ENCODE results near the gene PCDH7.

PCDH7 gene, protein sequence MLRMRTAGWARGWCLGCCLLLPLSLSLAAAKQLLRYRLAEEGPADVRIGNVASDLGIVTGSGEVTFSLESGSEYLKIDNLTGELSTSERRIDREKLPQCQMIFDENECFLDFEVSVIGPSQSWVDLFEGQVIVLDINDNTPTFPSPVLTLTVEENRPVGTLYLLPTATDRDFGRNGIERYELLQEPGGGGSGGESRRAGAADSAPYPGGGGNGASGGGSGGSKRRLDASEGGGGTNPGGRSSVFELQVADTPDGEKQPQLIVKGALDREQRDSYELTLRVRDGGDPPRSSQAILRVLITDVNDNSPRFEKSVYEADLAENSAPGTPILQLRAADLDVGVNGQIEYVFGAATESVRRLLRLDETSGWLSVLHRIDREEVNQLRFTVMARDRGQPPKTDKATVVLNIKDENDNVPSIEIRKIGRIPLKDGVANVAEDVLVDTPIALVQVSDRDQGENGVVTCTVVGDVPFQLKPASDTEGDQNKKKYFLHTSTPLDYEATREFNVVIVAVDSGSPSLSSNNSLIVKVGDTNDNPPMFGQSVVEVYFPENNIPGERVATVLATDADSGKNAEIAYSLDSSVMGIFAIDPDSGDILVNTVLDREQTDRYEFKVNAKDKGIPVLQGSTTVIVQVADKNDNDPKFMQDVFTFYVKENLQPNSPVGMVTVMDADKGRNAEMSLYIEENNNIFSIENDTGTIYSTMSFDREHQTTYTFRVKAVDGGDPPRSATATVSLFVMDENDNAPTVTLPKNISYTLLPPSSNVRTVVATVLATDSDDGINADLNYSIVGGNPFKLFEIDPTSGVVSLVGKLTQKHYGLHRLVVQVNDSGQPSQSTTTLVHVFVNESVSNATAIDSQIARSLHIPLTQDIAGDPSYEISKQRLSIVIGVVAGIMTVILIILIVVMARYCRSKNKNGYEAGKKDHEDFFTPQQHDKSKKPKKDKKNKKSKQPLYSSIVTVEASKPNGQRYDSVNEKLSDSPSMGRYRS (N-terminal part only)

DNA sequence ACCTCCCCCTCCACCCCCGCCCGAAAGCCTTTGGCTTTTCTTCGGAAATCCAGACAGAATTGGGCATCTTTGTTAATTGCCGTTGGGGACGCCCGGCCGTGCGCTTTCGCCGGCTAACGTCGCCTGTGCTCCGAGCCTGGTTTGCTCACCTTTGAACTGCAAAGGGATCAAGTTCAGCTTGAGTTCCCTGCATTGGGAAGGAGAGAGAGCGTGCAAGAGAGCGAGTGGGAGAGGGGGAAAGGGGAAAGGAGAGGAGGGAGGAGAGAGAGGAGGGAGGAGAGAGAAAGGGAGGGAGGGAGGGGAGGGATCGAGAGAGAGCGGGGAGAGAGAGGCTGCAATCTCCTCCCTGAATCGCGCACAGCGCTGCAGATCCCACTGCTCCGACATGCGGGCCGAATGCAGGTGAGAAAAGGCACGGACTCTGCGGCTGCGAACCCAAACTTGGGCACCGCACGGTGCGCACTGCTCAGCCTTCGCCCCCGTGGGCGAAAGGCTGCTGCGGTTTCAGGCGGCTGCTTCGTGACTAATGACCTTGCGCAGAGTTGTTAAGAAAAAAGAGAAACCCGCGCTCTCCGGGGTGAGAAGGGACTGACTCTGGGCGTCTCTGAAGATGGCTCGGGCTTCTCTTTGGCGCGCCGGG lies at the start of gene PCDH7:
Gene PCDH7 (plus strand): TSS at position 349 of the 640 bp plus-strand sequence. CDS start 1,054 bp downstream, outside the sequence.
- ATAC-seq (ENCODE audit: low read depth), result no peak
- no peak for DNase-seq (ENCODE audit: low spot score in 2 of 2)
- H3K36me3 Mint-ChIP-seq, result no peaks in the 10 kb centered on the region
- peaks cover 16% of the 10 kb centered on the region for H3K27me3 Mint-ChIP-seq
- peak within 1 kb of the TSS; percentile 34 for H3K4me3 Mint-ChIP-seq
- peaks cover 8% of the 10 kb centered on the region for H3K4me1 Mint-ChIP-seq
- no peak within 1 kb of the TSS for H3K27ac Mint-ChIP-seq
- no peaks in the 10 kb centered on the region for H3K9me3 Mint-ChIP-seq

DNA sequence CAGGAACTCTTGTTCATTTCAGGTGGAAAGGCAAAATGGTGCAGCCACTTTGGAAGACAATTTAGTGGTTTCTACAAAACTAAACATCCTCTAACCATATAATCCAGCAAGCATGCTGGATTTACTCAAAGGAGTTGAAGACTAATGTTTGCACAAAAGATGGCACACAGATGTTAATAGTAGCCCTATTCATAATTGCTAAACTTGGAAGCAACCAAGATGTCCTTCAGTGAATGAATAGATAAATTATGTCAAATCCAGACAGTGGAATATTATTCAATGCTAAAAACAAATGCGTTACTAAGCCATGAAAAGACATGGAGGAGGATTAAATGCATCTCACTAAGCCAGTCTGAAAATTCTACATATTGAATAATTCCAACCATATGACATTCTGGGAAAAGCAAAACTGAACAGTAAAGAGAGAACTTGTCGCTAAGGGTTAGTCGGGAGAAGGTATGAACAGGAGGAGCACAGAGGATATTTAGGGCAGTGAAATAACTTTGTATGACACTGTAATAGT lies 48.2 kb upstream of the PCDH7 start:
- no peaks in the 10 kb centered on the region for H3K36me3 Mint-ChIP-seq
- H3K4me3 Mint-ChIP-seq, result no peak overlapping the region
- DNase-seq (ENCODE audit: low spot score in 2 of 2) (no peak), ATAC-seq (ENCODE audit: low read depth) (no peak)
- H3K27me3 Mint-ChIP-seq, result no peaks in the 10 kb centered on the region
- peaks cover 4% of the 10 kb centered on the region for H3K9me3 Mint-ChIP-seq
- H3K4me1 Mint-ChIP-seq, result no peaks in the 10 kb centered on the region
- no peak overlapping the region for H3K27ac Mint-ChIP-seq

DNA sequence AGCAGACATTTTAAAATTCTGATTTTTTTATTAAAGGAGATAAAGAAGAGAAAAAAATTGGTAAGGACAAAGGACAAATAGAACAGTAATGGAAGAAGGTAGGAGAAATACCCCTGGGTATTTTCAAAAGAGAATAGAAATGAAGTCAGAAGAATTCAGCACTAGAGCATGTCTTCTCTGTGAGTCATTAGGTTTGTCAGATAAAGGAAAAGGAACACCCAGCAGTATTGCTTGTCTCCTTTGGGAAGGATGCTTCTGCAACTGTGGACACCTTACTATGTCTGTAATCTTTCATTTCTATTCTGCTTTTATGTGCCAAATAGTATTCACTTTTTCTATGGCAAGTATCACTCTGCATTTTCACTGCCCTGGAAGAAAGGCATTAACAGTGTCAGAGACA lies 24.0 kb upstream of the PCDH7 start:
- no peaks in the 10 kb centered on the region for H3K4me1 Mint-ChIP-seq
- no peak overlapping the region for H3K4me3 Mint-ChIP-seq
- no peaks in the 10 kb centered on the region for H3K27me3 Mint-ChIP-seq
- no peak for ATAC-seq (ENCODE audit: low read depth)
- peaks cover 5% of the 10 kb centered on the region for H3K9me3 Mint-ChIP-seq
- no peak overlapping the region for H3K27ac Mint-ChIP-seq
- no peaks in the 10 kb centered on the region for H3K36me3 Mint-ChIP-seq
- no peak for DNase-seq (ENCODE audit: low spot score in 2 of 2)

DNA sequence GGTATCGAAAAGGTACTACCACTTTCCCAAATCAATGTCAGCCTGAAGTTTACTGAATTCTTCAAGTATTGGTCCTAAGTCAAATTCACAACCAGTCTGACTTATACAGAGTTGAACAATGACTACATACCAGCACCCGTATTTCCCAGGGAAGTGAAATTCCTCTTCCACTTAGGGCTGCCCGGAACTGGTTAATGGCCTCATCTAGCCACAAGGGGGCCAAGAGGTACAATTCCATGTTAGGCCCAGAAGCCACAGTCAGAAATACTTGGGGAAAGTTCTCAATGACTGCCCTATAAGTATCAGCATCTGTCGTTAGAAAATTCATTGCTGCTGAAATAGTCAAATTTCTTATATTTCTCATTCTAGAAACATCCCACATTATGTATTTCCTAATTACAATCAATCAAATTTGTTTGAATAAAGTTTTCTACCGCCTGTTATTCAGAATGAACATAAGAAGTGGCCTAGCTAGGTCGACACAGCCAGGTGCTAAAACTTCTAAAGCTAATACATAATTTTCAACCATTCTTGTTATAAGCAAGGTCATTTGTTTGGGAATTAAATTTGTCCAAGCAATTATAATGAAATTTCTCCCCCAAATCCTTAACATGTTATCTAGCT lies 5.6 kb upstream of the PCDH7 start:
- no peak for DNase-seq (ENCODE audit: low spot score in 2 of 2)
- peaks cover 11% of the 10 kb centered on the region for H3K27me3 Mint-ChIP-seq

GRCh38 chr4:30716158-30716557 lies 4.0 kb upstream of the PCDH7 start:
- DNase-seq (ENCODE audit: low spot score in 2 of 2), result no peak
- Mint-ChIP-seq H3K9me3 (peaks cover 1% of the 10 kb centered on the region), H3K4me1 (peaks cover 8% of the 10 kb centered on the region), H3K27me3 (peaks cover 14% of the 10 kb centered on the region), H3K4me3 (no peak overlapping the region), H3K36me3 (no peaks in the 10 kb centered on the region), H3K27ac (no peak overlapping the region)
- ATAC-seq (ENCODE audit: low read depth), result no peak

More for the DNA sequence above, 5.6 kb upstream of the PCDH7 start:
- Mint-ChIP-seq H3K27ac (no peak overlapping the region), H3K9me3 (peaks cover 10% of the 10 kb centered on the region), H3K36me3 (peaks cover 2% of the 10 kb centered on the region), H3K4me1 (peaks cover 8% of the 10 kb centered on the region), H3K4me3 (no peak overlapping the region)
- no peak for ATAC-seq (ENCODE audit: low read depth)

DNA sequence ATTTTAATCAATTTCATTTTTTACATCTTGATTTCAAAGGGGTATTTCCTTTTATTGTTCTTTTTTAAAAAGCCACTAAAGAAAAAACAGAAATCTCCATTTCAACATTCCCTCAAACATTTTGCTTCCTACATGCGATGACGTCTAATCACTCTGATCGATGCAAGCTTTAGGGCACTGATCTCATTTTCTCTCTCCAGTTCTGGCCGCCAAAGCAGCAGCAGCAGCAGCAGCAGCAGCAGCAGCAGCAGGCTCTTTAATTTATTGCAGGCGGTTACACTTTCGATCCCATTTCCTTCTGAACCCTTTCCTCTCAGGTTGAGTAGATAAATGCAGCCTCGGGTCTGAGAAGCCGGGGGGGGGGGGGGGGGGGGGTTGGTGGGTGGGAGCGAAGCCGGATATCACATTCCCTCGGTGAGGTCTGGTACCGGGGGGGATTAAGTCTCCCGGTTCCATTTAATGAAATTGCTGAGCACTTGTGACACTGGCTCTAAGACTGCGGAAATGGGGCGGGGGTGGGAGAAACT lies 3.4 kb upstream of the PCDH7 start:
- Mint-ChIP-seq H3K4me3 (peak overlapping the region; percentile 16), H3K9me3 (no peaks in the 10 kb centered on the region), H3K4me1 (peaks cover 8% of the 10 kb centered on the region), H3K36me3 (no peaks in the 10 kb centered on the region), H3K27me3 (peaks cover 14% of the 10 kb centered on the region), H3K27ac (no peak overlapping the region)
- ATAC-seq (ENCODE audit: low read depth), result no peak
- DNase-seq (ENCODE audit: low spot score in 2 of 2), result no peak

DNA sequence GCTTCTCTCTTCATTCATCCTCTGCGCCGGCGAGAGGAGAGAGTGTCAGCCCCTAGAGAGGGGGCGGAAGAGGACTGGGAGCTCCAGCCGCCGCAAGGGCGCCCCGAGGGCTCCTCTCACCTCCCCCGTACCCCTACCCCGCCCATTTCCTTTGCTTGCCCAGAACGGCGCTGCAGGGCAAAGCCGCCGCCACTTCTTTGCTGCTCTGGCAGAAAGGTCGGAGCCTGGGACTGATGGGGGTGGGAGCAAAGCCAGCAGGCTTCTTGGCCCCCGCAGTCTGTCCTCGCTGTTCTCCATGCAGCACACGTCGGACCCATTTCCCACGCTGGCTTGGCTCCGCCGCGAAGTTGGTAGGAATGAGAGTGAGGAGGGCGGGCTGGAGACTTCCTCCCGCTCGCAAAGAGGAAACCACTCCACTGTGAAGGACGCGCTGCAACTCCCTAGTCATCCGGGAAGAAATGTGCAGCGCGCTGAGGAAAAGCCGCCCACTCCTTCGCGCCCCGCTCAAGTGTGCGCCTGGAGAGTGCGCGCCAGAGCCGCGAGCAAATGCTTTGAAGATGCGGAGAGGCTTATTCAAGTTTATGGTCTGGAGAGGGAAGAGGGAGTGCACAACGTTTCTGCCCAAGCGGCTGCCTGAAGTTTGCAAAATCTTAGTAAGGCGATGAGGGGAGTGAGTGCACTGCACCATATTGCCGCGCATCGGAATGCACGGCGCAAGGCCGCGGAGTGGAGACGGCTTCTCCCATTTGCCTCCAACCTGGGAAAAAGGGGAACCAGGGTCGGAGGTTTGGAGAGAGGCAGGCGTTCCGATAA lies 2.8 kb upstream of the PCDH7 start:
- Mint-ChIP-seq H3K36me3 (no peaks in the 10 kb centered on the region), H3K27me3 (peaks cover 14% of the 10 kb centered on the region), H3K27ac (no peak overlapping the region), H3K9me3 (no peaks in the 10 kb centered on the region), H3K4me1 (peaks cover 8% of the 10 kb centered on the region), H3K4me3 (peak overlapping the region; percentile 21)
- DNase-seq (ENCODE audit: low spot score in 2 of 2) (no peak), ATAC-seq (ENCODE audit: low read depth) (no peak)

GRCh38 chr4:30718021-30718542 lies 2.1 kb upstream of the PCDH7 start:
- Mint-ChIP-seq H3K27ac (no peak overlapping the region), H3K27me3 (peaks cover 16% of the 10 kb centered on the region), H3K36me3 (no peaks in the 10 kb centered on the region), H3K4me3 (no peak overlapping the region), H3K9me3 (no peaks in the 10 kb centered on the region), H3K4me1 (peaks cover 8% of the 10 kb centered on the region)
- no peak for ATAC-seq (ENCODE audit: low read depth)
- DNase-seq (ENCODE audit: low spot score in 2 of 2), result no peak

GRCh38 chr4:30718641-30719453 lies 1.3 kb upstream of the PCDH7 start:
- DNase-seq (ENCODE audit: low spot score in 2 of 2) (no peak), ATAC-seq (ENCODE audit: low read depth) (no peak)
- Mint-ChIP-seq H3K9me3 (no peaks in the 10 kb centered on the region), H3K27me3 (peaks cover 16% of the 10 kb centered on the region), H3K36me3 (no peaks in the 10 kb centered on the region), H3K4me1 (peaks cover 8% of the 10 kb centered on the region), H3K27ac (no peak overlapping the region), H3K4me3 (no peak overlapping the region)

GRCh38 chr4:30719454-30720020 lies 632 bp upstream of the PCDH7 start:
- peaks cover 8% of the 10 kb centered on the region for H3K4me1 Mint-ChIP-seq
- peaks cover 16% of the 10 kb centered on the region for H3K27me3 Mint-ChIP-seq
- ATAC-seq (ENCODE audit: low read depth) (no peak), DNase-seq (ENCODE audit: low spot score in 2 of 2) (no peak)
- H3K9me3 Mint-ChIP-seq, result no peaks in the 10 kb centered on the region
- no peak overlapping the region for H3K4me3 Mint-ChIP-seq
- no peak overlapping the region for H3K27ac Mint-ChIP-seq
- no peaks in the 10 kb centered on the region for H3K36me3 Mint-ChIP-seq

DNA sequence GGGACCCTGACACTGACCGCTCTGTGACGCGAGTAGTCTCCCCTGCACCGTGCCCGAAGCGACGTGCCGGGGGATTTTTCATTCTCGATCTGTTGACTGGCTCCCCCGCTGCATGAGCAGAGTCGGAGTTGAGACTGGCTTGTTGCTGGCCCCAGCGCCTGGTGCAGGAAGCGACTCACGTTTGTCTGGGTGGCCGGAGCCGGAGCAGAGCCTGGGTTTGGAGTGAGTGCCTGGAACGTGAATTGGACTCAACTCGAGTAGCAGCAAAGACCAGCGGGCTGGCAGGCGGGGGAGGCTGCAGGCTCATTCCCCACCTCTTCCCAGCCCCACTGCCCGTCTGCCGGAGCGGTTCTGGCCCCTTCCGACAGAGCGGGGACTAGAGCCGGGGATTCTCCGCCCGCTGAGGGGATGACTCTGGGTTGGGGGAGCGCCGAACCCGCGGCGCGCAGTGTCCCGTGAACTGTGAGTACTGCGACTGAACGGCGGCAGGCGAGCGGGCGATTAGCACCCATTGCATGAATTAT lies 554 bp downstream of the PCDH7 start:
- no peak overlapping the region for H3K27ac Mint-ChIP-seq
- DNase-seq (ENCODE audit: low spot score in 2 of 2) (no peak), ATAC-seq (ENCODE audit: low read depth) (no peak)
- no peak overlapping the region for H3K4me3 Mint-ChIP-seq
- H3K27me3 Mint-ChIP-seq, result peaks cover 16% of the 10 kb centered on the region
- no peaks in the 10 kb centered on the region for H3K36me3 Mint-ChIP-seq
- peaks cover 8% of the 10 kb centered on the region for H3K4me1 Mint-ChIP-seq
- no peaks in the 10 kb centered on the region for H3K9me3 Mint-ChIP-seq

Data from memory B cell (primary cell).